ENCODE measurements around the gene COX19.

DNA sequence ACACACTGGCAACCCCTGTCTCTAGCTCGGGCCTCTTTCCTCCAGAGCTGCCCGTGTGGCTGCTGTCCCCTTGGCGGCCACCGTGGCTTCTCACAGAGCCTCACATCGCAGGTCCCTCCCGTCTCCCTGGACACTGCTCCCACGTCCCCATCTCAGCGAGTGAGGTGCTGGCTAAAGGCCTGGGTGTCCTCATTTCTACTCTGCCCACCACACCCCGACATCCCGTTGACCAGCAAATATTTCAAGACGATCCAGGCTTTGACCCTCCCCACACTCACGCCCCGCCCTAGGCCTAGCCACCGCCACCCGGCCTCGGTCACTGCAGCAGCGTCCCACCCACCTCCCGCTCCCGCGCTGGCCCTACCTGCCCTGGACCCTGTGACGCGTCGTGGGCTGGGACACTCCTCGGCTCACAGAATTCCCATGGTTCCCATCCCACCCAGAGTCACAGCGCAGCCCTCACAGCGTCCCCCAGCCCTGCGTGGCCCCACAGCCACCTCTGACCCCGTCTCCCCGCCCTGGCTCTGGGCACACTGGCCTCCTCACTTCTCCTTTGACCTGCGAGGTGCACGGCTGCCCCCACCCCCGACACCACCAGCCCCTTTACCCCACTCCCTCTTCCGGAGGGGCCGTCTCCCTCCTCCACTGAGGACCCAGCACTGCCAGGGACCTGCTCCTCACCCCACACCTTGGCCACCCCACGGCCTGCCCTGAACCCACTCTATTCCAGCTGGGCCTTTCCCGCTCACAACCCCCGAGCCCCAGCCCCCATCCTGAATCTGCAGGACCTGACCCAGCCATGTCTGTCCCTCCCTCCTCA is 27.7 kb downstream of the COX19 start:
- TF ChIP-seq, protein P1, sequence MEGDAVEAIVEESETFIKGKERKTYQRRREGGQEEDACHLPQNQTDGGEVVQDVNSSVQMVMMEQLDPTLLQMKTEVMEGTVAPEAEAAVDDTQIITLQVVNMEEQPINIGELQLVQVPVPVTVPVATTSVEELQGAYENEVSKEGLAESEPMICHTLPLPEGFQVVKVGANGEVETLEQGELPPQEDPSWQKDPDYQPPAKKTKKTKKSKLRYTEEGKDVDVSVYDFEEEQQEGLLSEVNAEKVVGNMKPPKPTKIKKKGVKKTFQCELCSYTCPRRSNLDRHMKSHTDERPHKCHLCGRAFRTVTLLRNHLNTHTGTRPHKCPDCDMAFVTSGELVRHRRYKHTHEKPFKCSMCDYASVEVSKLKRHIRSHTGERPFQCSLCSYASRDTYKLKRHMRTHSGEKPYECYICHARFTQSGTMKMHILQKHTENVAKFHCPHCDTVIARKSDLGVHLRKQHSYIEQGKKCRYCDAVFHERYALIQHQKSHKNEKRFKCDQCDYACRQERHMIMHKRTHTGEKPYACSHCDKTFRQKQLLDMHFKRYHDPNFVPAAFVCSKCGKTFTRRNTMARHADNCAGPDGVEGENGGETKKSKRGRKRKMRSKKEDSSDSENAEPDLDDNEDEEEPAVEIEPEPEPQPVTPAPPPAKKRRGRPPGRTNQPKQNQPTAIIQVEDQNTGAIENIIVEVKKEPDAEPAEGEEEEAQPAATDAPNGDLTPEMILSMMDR (conservative IDR thresholded peaks at IDR 0.05), result no peak
- no peak for TF ChIP-seq EZH2 (IDR thresholded peaks at IDR 0.05; ENCODE audit: low read depth)
